ENCODE measurements around the gene C2CD3.
"Not testable (repeated sequence)": the region's sequence is repeated elsewhere in the genome, so short reads cannot be mapped to it uniquely, and the experiment has no call there.

The C2CD3 gene

DNA sequence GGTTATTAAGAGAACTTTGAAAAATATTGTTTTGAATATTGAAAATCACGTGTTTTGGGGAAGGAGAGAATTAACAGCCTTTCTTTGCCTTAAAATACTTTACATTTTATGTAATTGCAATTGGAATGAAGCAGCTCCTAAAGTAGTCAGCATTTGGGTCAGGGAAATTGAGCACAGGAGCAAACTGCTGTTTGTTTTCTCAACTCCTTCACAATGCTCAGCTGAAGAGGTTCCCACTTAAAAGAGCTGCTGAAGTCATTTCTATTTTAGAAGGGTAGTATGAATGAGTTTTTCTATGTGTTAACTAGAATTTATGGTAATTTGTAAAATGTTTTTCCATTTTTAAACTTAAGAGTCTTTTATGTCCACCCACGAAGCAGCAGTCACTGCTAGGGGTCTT, 180.1 kb downstream of the C2CD3 start:
- DNase-seq (ENCODE audit: low read depth): no peak
- H3K4me3 ChIP-seq (ENCODE audit: control insufficient read depth, low read depth, low read length): no peak overlapping the region
- TF ChIP-seq, protein P1, sequence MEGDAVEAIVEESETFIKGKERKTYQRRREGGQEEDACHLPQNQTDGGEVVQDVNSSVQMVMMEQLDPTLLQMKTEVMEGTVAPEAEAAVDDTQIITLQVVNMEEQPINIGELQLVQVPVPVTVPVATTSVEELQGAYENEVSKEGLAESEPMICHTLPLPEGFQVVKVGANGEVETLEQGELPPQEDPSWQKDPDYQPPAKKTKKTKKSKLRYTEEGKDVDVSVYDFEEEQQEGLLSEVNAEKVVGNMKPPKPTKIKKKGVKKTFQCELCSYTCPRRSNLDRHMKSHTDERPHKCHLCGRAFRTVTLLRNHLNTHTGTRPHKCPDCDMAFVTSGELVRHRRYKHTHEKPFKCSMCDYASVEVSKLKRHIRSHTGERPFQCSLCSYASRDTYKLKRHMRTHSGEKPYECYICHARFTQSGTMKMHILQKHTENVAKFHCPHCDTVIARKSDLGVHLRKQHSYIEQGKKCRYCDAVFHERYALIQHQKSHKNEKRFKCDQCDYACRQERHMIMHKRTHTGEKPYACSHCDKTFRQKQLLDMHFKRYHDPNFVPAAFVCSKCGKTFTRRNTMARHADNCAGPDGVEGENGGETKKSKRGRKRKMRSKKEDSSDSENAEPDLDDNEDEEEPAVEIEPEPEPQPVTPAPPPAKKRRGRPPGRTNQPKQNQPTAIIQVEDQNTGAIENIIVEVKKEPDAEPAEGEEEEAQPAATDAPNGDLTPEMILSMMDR (conservative IDR thresholded peaks at IDR 0.05; ENCODE audit: control insufficient read depth, insufficient read depth, low read depth, low read length): no peak

GRCh38 chr11:73989156-73989555, 181.6 kb downstream of the C2CD3 start:
- TF ChIP-seq, protein P1 (conservative IDR thresholded peaks at IDR 0.05; ENCODE audit: control insufficient read depth, insufficient read depth, low read depth, low read length): no peak
- H3K4me3 ChIP-seq (ENCODE audit: control insufficient read depth, low read depth, low read length): no peak overlapping the region
- DNase-seq (ENCODE audit: low read depth): no peak

DNA sequence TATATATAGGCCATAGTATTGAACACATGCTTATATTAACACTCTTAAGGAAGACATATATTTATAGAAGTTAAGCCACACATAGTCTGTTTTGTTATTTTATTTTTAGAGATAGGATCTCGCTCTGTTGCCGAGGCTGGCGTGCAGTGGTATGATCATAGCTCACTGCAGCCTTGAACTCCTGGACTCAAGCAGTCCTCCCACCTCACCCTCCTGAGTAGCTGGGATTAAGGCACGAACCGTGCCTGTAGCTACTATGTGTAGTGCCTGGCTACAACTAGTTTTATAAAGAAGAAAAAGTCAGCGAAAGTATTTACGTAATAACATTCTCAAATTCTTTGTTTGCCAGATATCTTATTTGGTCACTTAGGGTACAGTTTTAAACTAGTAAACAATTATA, 182.6 kb downstream of the C2CD3 start:
- no peak for DNase-seq (ENCODE audit: low read depth)
- H3K4me3 ChIP-seq (ENCODE audit: control insufficient read depth, low read depth, low read length): no peak overlapping the region
- TF ChIP-seq, protein P1 (conservative IDR thresholded peaks at IDR 0.05; ENCODE audit: control insufficient read depth, insufficient read depth, low read depth, low read length): no peak

DNA sequence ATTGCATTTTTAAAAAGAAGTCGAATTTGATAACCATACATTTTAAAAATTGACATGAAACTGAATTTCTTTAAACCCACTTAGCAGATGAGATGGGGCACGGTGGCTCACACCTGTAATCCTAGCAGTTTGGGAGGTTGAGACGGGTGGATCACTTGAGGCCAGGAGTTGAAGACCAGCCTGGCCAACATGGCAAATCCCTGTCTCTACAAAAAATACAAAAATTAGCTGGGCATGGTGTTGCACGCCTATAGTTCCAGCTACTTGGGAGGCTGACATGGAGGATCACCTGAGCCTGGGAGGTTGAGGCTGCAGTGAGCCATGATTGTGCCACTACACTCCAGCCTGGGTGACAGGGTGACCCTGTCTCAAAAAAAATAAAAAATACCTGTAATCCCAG, 185.1 kb downstream of the C2CD3 start:
- not testable (repeated sequence) for H3K4me3 ChIP-seq (ENCODE audit: control insufficient read depth, low read depth, low read length); DNase-seq (ENCODE audit: low read depth)

GRCh38 chr11:73983741-73984538, 186.9 kb downstream of the C2CD3 start:
- TF ChIP-seq, protein P1 (conservative IDR thresholded peaks at IDR 0.05; ENCODE audit: control insufficient read depth, insufficient read depth, low read depth, low read length): no peak
- DNase-seq (ENCODE audit: low read depth): no peak
- peak overlapping the region; percentile 65 for H3K4me3 ChIP-seq (ENCODE audit: control insufficient read depth, low read depth, low read length)

DNA sequence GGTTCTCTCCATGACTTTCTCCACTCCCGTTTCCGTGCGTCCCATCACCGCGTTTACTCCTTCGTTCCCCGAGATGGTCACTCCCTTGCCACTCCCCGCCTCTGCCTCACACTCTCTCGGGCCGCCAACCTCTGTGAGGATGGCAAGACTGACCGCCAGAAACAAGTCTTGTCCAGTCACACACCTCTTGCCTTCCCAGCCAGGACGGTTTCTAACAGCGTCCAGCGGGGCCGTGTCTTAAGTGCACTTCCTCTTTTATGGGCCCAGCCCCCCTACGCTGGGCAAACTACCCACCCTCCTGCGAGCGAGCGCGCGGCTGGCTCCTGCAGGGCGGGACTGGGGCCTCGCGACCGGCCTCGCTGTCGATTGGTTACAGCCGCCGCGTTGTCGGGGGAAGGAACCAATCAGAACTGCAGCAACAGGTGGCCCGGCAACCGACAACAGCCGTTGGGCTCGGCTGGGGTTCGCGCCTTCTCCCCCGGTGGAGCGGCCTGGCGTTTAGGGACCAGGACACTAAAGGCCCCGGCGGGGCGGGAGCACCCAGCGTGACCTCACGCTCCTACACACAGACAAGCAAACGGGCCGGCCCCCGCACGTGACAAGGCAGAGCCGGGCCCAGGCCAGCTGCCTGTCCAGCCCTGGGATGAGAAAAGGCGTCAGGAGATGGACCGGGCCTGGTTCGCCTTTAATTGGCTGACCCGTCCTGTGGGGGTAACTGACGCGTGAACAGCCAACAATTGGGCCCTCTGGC, 187.6 kb downstream of the C2CD3 start:
- TF ChIP-seq, protein P1 (conservative IDR thresholded peaks at IDR 0.05; ENCODE audit: control insufficient read depth, insufficient read depth, low read depth, low read length): no peak
- peak; percentile 78 for DNase-seq (ENCODE audit: low read depth)
- peak overlapping the region; percentile 65 for H3K4me3 ChIP-seq (ENCODE audit: control insufficient read depth, low read depth, low read length)

GRCh38 chr11:73982595-73982989, 188.2 kb downstream of the C2CD3 start, which contains the start of gene UCP2:
UCP2 (minus strand) TSS chr11:73982843; CDS start chr11:73978378, 4,465 bp downstream.
- peak within 1 kb of the TSS; percentile 65 for H3K4me3 ChIP-seq (ENCODE audit: control insufficient read depth, low read depth, low read length)
- no peak for DNase-seq (ENCODE audit: low read depth)
- TF ChIP-seq, protein P1 (conservative IDR thresholded peaks at IDR 0.05; ENCODE audit: control insufficient read depth, insufficient read depth, low read depth, low read length): no peak
